GM12875 (cell line): ENCODE measurements around the gene SLC25A21.

Experiments used
- H3K4me3 ChIP-seq: one replicate; pipeline ENCODE4 v1.5.1; 2011; ENCODE audit warnings: low read depth, low read length, control low read depth
- TF ChIP-seq, protein P1 (sequence below): IDR thresholded peaks from 2 replicates; pipeline ENCODE4 v1.5.1; 2011; ENCODE audit warnings: low read depth, mild to moderate bottlenecking, control low read depth, inconsistent platforms, low read length, moderate library complexity, borderline replicate concordance; ENCODE audit not compliant: insufficient read depth

The SLC25A21 gene

DNA sequence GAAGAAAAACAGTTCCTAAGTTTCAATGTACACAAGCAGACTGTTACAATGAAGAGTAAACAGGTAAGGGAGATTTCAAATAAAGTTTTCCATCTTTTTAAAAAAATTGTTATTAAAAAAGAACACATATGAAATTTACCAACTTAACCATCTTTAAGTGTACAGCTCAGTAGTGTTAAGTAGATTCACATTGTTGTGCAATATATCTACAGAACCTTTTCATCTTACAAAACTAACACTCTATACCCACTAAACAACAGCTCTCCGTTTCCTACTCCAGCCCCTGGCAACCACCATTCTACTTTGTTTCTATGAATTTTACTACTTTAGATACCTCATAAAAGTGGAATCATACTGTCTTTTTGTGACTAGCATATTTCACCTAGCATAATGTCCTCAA, 139.5 kb downstream of the SLC25A21 start:
- TF ChIP-seq, protein P1, sequence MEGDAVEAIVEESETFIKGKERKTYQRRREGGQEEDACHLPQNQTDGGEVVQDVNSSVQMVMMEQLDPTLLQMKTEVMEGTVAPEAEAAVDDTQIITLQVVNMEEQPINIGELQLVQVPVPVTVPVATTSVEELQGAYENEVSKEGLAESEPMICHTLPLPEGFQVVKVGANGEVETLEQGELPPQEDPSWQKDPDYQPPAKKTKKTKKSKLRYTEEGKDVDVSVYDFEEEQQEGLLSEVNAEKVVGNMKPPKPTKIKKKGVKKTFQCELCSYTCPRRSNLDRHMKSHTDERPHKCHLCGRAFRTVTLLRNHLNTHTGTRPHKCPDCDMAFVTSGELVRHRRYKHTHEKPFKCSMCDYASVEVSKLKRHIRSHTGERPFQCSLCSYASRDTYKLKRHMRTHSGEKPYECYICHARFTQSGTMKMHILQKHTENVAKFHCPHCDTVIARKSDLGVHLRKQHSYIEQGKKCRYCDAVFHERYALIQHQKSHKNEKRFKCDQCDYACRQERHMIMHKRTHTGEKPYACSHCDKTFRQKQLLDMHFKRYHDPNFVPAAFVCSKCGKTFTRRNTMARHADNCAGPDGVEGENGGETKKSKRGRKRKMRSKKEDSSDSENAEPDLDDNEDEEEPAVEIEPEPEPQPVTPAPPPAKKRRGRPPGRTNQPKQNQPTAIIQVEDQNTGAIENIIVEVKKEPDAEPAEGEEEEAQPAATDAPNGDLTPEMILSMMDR, result no peak
- H3K4me3 ChIP-seq, result no peak overlapping the region

DNA sequence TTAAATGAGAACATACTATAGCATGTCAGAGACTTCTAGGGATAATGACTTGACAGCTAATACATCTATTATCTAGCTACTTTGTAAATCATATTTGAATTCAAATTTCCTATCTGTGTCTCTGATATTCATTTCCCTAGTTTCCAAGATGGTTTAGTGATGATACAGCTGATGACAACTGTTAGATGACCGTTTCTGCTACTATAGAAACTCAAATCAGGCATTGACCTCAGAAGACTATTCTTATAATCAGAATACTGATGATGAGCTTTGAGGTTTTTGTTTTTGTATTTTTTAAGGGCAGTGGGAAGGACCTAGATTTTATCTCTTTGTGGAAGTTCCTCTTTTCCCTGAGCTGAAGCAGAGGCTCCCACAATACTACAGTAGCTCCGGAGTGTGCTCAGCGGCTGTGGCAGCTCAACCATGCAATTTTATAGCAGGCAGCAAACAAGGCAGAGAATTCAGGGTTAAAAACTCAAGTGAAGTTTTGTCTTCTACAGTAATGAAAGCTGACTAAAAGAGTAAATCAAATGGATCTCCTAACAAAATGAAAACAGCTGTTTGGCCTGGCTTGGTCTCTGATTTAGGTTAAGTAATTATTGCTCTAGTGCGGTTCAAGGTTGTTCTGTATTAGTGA, 145.1 kb downstream of the SLC25A21 start:
- TF ChIP-seq, protein P1, result no peak
- H3K4me3 ChIP-seq, result no peak overlapping the region

DNA sequence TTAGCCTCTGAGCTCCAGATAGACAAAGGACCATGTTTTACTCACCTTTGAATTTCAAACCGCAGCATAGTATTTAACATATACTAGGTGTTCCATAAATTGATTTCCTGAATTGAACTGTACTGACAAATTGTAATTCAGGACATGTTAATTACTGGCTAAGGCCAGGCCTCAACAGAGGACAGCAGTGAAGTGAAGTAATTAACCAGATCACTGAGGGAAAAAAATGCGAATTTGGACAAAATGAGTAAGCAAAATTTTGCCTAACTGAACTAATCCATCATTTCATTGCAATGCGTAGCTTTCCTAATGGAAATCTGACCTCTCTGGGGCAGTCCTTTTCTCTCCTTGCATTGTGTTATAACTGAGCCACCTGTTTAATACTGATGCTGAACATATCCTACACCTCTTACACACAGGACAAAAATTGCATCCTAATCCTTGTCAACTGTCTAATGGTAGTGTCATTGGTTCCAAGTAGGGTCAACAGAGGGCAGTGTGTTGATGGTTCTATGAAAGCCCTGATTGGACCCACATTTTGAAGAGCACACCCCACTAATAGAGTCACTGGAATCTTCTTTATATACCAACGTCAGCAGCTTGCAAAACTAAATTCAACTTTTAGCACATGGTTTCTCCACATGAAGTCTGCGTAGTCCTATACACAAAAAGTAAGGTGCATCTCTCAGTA, 148.4 kb downstream of the SLC25A21 start:
- no peak overlapping the region for H3K4me3 ChIP-seq
- TF ChIP-seq, protein P1, result no peak

DNA sequence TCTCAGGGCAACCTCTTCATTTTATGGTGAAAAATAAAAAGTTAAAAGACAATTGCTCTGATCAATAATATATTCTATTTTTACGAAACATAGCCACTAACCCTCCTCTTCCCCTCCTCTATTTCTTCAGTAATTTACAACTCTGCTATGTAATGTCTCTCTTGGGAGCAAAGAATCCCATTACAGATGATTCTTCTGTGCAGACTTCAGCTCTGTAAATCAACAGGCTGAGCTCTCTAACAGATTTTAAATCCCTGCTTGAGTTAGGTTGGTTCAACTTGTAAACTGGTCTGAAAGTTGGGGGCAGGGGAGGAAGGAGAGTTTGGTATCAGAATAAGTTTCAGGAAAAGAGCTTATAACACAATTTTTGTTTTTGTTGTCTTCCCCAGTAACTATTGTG, 151.0 kb downstream of the SLC25A21 start:
- TF ChIP-seq, protein P1, result no peak

DNA sequence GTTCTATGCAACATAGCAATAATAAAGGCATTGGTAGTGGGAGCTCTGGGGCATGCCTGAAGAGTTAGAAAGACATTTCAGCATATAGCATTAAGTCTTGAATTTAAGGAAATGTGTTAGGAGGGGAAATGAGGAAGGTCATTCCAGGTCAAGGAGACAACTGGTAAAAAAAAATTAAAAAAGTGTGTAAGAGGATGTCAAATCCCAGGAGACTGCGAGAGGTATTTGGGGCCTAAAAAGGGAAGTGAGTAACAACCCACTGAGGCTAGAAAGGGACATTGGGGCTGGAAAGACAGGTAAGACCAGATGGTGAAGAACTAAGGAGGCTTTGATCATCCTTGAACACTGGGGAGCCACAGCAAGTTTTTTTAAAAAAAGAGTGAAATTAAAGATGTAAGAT, 152.9 kb downstream of the SLC25A21 start:
- TF ChIP-seq, protein P1, result no peak
- no peak overlapping the region for H3K4me3 ChIP-seq

More for the DNA sequence above, 151.0 kb downstream of the SLC25A21 start:
- H3K4me3 ChIP-seq, result no peak overlapping the region

DNA sequence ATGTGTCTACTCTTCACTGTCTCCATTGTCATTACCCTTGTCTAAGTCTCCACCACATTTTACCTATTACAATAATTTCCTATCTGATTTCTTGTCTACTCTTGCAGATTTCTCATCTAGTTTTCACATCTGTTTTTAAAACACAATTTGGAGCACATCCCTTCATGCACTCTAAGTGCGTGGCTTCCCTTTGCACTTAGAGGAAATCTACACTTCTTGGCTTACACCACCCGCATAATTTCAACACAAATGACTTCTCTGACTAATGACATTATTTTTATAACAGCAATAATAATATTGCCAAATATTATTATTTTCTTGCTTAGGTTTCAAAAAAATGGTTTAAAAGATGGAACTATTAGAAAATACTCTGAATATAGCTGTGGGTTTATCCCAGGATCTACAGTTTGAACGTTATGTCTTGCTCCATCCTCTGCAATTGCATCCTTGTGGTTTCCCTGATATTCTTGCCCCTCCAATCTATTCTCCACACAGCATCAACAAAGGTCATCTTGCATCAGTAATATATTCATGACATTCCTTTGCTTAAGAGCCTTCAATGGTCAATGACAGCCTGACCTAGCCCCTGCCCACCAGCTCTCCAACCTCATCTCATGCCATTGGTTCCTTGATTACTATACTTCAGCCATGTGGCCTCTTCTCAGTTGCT, 153.7 kb downstream of the SLC25A21 start:
- no peak overlapping the region for H3K4me3 ChIP-seq
- TF ChIP-seq, protein P1, result no peak
